HL-60 (cell line): ENCODE results near the gene OTUB1.
"Not testable (repeated sequence)": the region's sequence is repeated elsewhere in the genome, so short reads cannot be mapped to it uniquely, and the experiment has no call there.

Experiments used
- DNase-seq, 2 experiments: peaks; one replicate each; pipeline ENCODE4 v3.0.0-alpha.2; 2010 to 2020; ENCODE audit warnings: low read depth in 1 of 2, low spot score in 1 of 2
- H3K27ac ChIP-seq: fragments of 250-450 bp; sonication (Bioruptor Pico); replicated peaks from 2 replicates; pipeline ENCODE4 v1.5.1; 2020; ENCODE audit warnings: mild to moderate bottlenecking, moderate library complexity
- H3K27me3 ChIP-seq: fragments of 250-450 bp; sonication (Bioruptor Pico); 2 replicates; pipeline ENCODE4 v1.5.1; 2021; ENCODE audit warnings: mild to moderate bottlenecking, moderate library complexity; ENCODE audit not compliant: insufficient read depth, poor library complexity, severe bottlenecking
- H3K4me3 ChIP-seq: replicated peaks from 2 replicates; pipeline ENCODE4 v1.5.1; 2011; ENCODE audit warnings: mild to moderate bottlenecking, control low read depth, low read length; ENCODE audit not compliant: insufficient read depth
- GABPA ChIP-seq: IDR thresholded peaks from 2 replicates; pipeline ENCODE4 v1.6.1; 2012; ENCODE audit warnings: low read depth
- POLR2AphosphoS5 ChIP-seq: IDR thresholded peaks from 2 replicates; pipeline ENCODE4 v1.6.1; 2012; ENCODE audit warnings: low read depth
- SPI1 ChIP-seq: IDR thresholded peaks from 2 replicates; pipeline ENCODE4 v1.6.1; 2012; ENCODE audit warnings: low read depth, mild to moderate bottlenecking, borderline replicate concordance
- TF ChIP-seq, protein P1 (sequence below): IDR thresholded peaks from one replicate; pipeline ENCODE4 v1.5.1; 2011; ENCODE audit warnings: low read length, control low read depth, inconsistent platforms; ENCODE audit not compliant: insufficient read depth
- TF ChIP-seq, protein P2 (sequence below): IDR thresholded peaks from 2 replicates; pipeline ENCODE4 v1.6.1; 2012; ENCODE audit warnings: low read depth; ENCODE audit not compliant: insufficient replicate concordance

OTUB1 gene

DNA sequence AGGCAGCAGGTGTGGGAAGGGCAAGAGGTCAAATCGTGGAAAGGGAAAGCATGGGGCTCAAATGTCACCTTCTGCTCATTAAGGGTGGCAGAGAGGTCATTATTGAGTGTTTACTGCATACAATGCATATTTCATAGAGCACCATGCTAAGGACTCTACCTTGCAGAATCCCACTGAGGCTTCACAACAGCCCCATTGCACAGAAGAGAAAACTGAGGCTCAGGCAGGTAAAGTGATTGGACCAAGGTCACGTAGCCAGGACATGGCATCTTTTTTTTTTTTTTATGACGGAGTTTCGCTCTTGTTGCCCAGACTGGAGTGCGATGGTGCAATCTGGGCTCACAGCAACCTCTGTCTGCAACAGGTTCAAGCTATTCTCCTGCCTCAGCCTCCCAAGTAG is 57.3 kb downstream of the OTUB1 start:
- Histone ChIP-seq H3K27ac (no peak overlapping the region), H3K4me3 (no peak overlapping the region), H3K27me3 (no peaks in the 10 kb centered on the region)
- TF ChIP-seq, protein P1, sequence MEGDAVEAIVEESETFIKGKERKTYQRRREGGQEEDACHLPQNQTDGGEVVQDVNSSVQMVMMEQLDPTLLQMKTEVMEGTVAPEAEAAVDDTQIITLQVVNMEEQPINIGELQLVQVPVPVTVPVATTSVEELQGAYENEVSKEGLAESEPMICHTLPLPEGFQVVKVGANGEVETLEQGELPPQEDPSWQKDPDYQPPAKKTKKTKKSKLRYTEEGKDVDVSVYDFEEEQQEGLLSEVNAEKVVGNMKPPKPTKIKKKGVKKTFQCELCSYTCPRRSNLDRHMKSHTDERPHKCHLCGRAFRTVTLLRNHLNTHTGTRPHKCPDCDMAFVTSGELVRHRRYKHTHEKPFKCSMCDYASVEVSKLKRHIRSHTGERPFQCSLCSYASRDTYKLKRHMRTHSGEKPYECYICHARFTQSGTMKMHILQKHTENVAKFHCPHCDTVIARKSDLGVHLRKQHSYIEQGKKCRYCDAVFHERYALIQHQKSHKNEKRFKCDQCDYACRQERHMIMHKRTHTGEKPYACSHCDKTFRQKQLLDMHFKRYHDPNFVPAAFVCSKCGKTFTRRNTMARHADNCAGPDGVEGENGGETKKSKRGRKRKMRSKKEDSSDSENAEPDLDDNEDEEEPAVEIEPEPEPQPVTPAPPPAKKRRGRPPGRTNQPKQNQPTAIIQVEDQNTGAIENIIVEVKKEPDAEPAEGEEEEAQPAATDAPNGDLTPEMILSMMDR, result no peak
- TF ChIP-seq SPI1, result no peak
- no peak for TF ChIP-seq GABPA
- TF ChIP-seq, protein P2, sequence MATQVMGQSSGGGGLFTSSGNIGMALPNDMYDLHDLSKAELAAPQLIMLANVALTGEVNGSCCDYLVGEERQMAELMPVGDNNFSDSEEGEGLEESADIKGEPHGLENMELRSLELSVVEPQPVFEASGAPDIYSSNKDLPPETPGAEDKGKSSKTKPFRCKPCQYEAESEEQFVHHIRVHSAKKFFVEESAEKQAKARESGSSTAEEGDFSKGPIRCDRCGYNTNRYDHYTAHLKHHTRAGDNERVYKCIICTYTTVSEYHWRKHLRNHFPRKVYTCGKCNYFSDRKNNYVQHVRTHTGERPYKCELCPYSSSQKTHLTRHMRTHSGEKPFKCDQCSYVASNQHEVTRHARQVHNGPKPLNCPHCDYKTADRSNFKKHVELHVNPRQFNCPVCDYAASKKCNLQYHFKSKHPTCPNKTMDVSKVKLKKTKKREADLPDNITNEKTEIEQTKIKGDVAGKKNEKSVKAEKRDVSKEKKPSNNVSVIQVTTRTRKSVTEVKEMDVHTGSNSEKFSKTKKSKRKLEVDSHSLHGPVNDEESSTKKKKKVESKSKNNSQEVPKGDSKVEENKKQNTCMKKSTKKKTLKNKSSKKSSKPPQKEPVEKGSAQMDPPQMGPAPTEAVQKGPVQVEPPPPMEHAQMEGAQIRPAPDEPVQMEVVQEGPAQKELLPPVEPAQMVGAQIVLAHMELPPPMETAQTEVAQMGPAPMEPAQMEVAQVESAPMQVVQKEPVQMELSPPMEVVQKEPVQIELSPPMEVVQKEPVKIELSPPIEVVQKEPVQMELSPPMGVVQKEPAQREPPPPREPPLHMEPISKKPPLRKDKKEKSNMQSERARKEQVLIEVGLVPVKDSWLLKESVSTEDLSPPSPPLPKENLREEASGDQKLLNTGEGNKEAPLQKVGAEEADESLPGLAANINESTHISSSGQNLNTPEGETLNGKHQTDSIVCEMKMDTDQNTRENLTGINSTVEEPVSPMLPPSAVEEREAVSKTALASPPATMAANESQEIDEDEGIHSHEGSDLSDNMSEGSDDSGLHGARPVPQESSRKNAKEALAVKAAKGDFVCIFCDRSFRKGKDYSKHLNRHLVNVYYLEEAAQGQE, result no peak
- no peak for TF ChIP-seq POLR2AphosphoS5
- no peak for DNase-seq

DNA sequence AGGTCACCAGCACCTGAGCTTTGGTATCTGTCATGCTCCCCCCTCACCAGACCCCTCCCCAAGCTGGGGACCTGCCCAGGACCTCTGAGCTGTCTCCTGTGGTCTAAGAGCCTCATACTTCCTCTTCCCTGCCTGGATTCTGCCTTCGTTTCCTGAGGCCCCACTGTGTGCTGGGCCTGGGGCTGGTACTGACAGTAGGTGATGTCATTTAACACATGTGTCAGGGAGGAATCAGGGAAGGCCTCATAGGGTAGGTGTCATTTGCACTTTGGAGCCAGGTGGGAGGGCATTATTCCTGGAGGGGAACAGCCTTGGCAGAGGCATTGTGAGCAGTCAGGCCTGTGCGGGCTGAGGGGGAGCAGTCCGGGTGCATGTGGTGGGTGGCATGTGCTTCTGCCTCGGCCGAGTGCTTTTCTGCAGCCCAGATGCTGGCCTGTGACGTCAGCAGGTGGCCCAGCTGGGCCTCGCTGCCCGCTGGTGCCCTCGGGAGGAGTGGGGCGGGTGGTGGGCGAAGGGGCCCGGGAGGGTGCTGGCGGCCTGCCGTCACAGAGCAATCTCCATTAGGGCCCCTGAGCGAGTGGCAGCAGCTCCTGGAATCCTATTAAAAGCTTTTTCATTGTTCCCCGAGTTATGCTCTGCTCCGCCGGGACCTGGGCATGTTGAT is 58.6 kb downstream of the OTUB1 start:
- H3K27ac ChIP-seq, result no peak overlapping the region
- H3K27me3 ChIP-seq, result no peaks in the 10 kb centered on the region
- no peak for TF ChIP-seq SPI1
- TF ChIP-seq, protein P2, result no peak
- TF ChIP-seq, protein P1, result no peak
- no peak for TF ChIP-seq POLR2AphosphoS5
- TF ChIP-seq GABPA, result no peak
- H3K4me3 ChIP-seq, result no peak overlapping the region
- DNase-seq, result peak in 1 of 2 experiments; percentile 23

DNA sequence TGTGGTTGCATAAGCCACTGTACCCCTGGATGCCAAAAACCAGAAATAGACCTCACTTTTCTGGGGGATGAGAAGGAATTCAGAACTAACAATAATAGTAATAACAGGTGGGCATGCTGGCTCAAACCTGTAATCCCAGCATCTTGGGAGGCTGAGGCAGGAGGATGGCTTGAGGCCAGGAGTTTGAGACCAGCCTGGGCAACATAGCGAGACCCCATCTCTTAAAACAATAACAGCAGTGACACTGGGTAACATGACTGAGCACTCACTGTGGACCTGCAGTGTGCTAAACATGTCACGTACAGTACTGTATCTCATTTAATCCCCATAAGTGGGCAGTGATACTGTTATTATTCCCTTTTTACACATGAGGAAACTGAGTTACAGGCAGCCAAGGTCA is 59.5 kb downstream of the OTUB1 start:
- no peaks in the 10 kb centered on the region for H3K27me3 ChIP-seq
- TF ChIP-seq SPI1, result no peak
- H3K27ac ChIP-seq, result no peak overlapping the region
- no peak for DNase-seq
- H3K4me3 ChIP-seq, result no peak overlapping the region

DNA sequence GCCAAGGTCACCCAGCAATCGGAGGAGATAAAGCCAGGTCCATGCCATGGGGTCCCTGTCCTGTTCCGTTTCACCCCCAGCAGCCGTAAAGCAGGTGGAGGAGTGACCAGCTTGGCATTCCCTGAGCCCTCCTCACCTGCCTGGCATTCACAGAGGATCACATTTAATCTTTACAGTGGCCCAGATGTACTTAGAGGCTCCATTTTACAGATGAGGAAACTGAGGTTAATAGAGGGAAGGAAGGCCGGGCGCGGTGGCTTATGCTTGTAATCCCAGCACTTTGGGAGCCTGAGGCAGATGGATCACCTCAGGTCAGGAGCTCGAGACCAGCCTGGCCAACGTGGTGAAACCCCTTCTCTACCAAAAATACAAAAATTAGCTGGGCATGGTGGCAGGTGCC is 61.1 kb downstream of the OTUB1 start:
- not testable (repeated sequence) for H3K27me3 ChIP-seq, H3K4me3 ChIP-seq, DNase-seq, H3K27ac ChIP-seq
